Activated naive CD4-positive, alpha-beta T cell treated with anti-CD3 and anti-CD28 coated beads, Interleukin-2, amount 10 ng/mL, durations not matched to agents 7 days and 5 days (primary cell): Measurements from ENCODE around the gene PRKAG2.

Experiments used
- CTCF ChIA-PET: fragments of 350-600 bp; sonication (Branson Sonifier 250); formaldehyde crosslinking; loops from one replicate; lab custom pipeline; 2021; ENCODE audit warnings: antibody characterized with exemption; lab: Charles Lee
- DNase-seq: peaks from one replicate; pipeline ENCODE4 v3.0.0-alpha.2; 2020
- H3K27ac Mint-ChIP-seq: one replicate; pipeline ENCODE4 v1.8.0; 2021; ENCODE audit warnings: mild to moderate bottlenecking, moderate library complexity, mixed read lengths
- H3K27me3 Mint-ChIP-seq: one replicate; pipeline ENCODE4 v1.8.0; 2021; ENCODE audit warnings: mild to moderate bottlenecking, mixed read lengths
- H3K36me3 Mint-ChIP-seq: one replicate; pipeline ENCODE4 v1.8.0; 2021; ENCODE audit warnings: mixed read lengths
- H3K4me1 Mint-ChIP-seq: one replicate; pipeline ENCODE4 v1.8.0; 2021; ENCODE audit warnings: mixed read lengths
- H3K4me3 Mint-ChIP-seq: one replicate; pipeline ENCODE4 v1.8.0; 2021; ENCODE audit warnings: mild to moderate bottlenecking, moderate library complexity, mixed read lengths
- H3K9me3 Mint-ChIP-seq: one replicate; pipeline ENCODE4 v1.8.0; 2021; ENCODE audit warnings: mixed read lengths

Gene PRKAG2

GRCh38 chr7:151597541-151598444, 279.1 kb downstream of the PRKAG2 start:
- H3K9me3 Mint-ChIP-seq: no peaks in the 10 kb centered on the region
- CTCF ChIA-PET: no interaction called here
- H3K27ac Mint-ChIP-seq: no peak overlapping the region
- no peaks in the 10 kb centered on the region for H3K27me3 Mint-ChIP-seq
- H3K36me3 Mint-ChIP-seq: no peaks in the 10 kb centered on the region
- DNase-seq: no peak
- no peaks in the 10 kb centered on the region for H3K4me1 Mint-ChIP-seq
- no peak overlapping the region for H3K4me3 Mint-ChIP-seq

DNA sequence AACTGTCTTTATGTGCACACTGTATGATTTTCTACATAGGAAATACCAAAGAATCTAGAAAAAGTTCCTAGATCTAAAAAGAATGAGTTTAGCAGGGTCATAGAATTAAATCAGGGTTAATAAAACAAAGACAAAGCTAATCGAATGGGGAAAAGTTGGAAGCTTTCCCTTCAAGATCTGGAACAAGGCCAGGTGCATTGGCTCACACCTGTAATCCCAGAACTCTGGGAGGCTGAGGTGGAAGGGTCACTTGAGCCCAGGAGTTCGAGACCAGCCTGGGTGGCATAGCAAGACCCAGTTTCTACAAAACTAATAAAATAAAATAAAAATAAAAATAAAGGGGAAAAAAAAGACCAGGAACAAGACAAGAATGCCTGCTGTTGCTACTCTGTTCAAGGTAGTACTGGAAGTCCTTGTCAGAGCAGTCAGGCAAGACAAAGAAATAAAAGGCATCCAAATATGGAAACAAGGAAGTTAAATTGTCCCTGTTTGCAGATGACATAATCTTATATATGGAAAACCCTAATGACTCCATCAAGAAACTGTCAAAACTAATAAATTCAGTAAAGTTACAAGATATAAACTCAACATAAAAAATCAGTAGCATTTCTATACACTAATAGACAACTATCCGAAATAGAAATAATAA, 281.1 kb downstream of the PRKAG2 start:
- H3K27me3 Mint-ChIP-seq: no peaks in the 10 kb centered on the region
- H3K4me3 Mint-ChIP-seq: no peak overlapping the region
- CTCF ChIA-PET: no interaction called here
- no peaks in the 10 kb centered on the region for H3K4me1 Mint-ChIP-seq
- H3K9me3 Mint-ChIP-seq: no peaks in the 10 kb centered on the region
- no peak overlapping the region for H3K27ac Mint-ChIP-seq
- H3K36me3 Mint-ChIP-seq: no peaks in the 10 kb centered on the region
- DNase-seq: no peak

DNA sequence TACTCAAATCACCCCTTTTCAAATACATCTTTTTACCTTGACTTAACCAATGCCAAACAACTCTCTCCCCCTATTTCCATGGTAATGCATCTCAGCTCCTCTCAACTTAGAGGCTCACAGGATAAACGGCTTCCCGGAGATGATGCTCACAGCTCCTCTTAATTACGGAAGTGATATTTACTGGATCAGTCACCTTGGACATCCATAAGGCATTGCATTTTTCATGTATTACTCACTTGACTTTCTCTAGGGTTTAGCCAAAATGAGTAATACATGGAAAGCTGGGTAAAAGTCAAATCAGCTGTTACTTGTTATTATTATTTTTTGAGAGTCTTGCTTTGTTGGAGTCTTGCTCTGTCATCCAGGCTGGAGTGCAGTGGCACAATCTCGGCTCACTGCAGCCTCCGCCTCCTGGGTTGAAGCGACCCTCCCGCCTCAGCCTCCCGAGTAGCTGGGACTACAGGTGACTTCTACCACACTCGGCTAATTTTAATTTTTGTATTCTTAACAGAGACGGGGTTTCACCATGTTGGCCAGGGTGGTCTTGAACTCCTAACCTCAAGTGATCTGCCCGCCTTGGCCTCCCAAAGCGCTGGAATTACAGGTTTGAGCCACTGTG, 283.9 kb downstream of the PRKAG2 start:
- H3K4me1 Mint-ChIP-seq: no peaks in the 10 kb centered on the region
- CTCF ChIA-PET: interaction anchor here (0.9 kb wide), 1 partner anchor 39 kb away, joined by 3 read pairs; no protein-coding TSS in a partner anchor
- H3K27me3 Mint-ChIP-seq: no peaks in the 10 kb centered on the region
- H3K36me3 Mint-ChIP-seq: no peaks in the 10 kb centered on the region
- no peak overlapping the region for H3K27ac Mint-ChIP-seq
- H3K9me3 Mint-ChIP-seq: no peaks in the 10 kb centered on the region
- no peak for DNase-seq
- H3K4me3 Mint-ChIP-seq: no peak overlapping the region

GRCh38 chr7:151592330-151592729, 284.6 kb downstream of the PRKAG2 start:
- DNase-seq: no peak
- Mint-ChIP-seq H3K36me3 (no peaks in the 10 kb centered on the region), H3K9me3 (no peaks in the 10 kb centered on the region), H3K27ac (no peak overlapping the region), H3K27me3 (no peaks in the 10 kb centered on the region), H3K4me1 (no peaks in the 10 kb centered on the region), H3K4me3 (no peak overlapping the region)
- CTCF ChIA-PET: no interaction called here

DNA sequence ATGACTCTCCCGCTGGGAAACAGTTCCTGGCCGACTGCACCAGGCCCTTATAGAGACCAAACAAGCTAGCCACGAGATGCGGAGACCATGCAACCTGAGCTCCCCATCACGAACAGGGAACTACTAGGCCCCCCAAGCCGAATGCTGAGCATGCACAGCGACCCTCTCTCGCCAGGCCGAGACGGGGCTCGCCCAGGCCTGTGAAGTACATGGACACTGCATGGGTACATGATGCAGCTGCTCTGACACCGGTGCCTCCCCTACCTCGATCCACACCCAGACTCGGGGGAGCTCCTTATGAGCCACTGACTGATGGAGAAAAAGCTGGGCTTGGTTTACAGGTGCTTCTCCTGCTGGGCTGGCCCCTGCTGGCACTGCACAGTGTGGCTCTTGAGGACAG, 285.0 kb downstream of the PRKAG2 start:
- no peak overlapping the region for H3K27ac Mint-ChIP-seq
- no peaks in the 10 kb centered on the region for H3K9me3 Mint-ChIP-seq
- no peaks in the 10 kb centered on the region for H3K36me3 Mint-ChIP-seq
- CTCF ChIA-PET: no interaction called here
- DNase-seq: no peak
- no peaks in the 10 kb centered on the region for H3K27me3 Mint-ChIP-seq
- no peaks in the 10 kb centered on the region for H3K4me1 Mint-ChIP-seq
- no peak overlapping the region for H3K4me3 Mint-ChIP-seq

GRCh38 chr7:151590850-151591771, 285.8 kb downstream of the PRKAG2 start:
- no peak overlapping the region for H3K4me3 Mint-ChIP-seq
- DNase-seq: no peak
- no peaks in the 10 kb centered on the region for H3K36me3 Mint-ChIP-seq
- H3K27ac Mint-ChIP-seq: no peak overlapping the region
- CTCF ChIA-PET: no interaction called here
- H3K4me1 Mint-ChIP-seq: no peaks in the 10 kb centered on the region
- H3K27me3 Mint-ChIP-seq: no peaks in the 10 kb centered on the region
- H3K9me3 Mint-ChIP-seq: no peaks in the 10 kb centered on the region

DNA sequence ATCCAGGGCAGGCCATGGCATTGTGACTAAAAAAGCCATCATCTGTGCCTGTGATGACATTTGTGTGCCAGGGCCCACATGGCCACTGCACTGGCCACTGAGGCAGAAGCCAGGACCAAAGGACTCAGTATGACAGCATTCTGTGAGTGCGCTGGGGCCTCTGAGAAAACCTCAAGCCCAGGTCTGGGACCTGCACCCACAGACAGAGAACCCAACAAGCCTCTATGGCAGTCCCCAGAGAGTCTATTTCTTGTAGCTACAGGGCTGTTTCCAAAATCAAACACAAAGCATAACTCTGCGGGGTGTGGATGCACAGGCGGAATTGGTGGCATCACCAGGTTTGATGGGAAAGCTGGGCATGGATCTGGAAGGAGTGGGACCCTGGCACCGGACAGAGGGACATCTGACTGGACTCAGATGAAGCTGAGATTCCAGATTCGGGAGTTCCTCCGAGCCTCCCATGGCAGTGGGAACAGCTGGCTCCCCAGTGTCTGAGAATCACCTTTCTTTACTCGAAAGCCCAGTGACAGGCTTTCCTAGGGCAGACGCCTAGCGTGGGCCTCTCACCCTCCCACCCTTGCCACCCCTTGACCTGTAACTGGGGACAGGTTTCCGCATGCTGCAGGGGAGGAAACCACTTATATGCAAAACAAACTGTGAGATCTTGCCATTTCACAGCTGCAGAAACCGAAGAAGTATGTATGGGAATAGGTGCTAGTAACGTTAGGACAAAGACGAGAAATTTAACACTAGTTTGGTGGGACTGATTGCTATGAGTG, 286.7 kb downstream of the PRKAG2 start:
- Mint-ChIP-seq H3K4me1 (no peaks in the 10 kb centered on the region), H3K27me3 (no peaks in the 10 kb centered on the region), H3K27ac (no peak overlapping the region), H3K36me3 (no peaks in the 10 kb centered on the region), H3K9me3 (no peaks in the 10 kb centered on the region), H3K4me3 (no peak overlapping the region)
- DNase-seq: no peak
- CTCF ChIA-PET: no interaction called here

- CTCF ChIA-PET: no interaction called here
- H3K4me1 Mint-ChIP-seq: no peaks in the 10 kb centered on the region
- no peaks in the 10 kb centered on the region for H3K9me3 Mint-ChIP-seq
- no peak for DNase-seq
- no peaks in the 10 kb centered on the region for H3K36me3 Mint-ChIP-seq
- no peaks in the 10 kb centered on the region for H3K27me3 Mint-ChIP-seq
- H3K4me3 Mint-ChIP-seq: no peak overlapping the region
- no peak overlapping the region for H3K27ac Mint-ChIP-seq
Measured at GRCh38 chr7:151588982-151589381, 287.9 kb downstream of the PRKAG2 start.

- Mint-ChIP-seq H3K27ac (no peak overlapping the region), H3K4me3 (no peak overlapping the region), H3K27me3 (no peaks in the 10 kb centered on the region), H3K9me3 (no peaks in the 10 kb centered on the region), H3K4me1 (no peaks in the 10 kb centered on the region), H3K36me3 (no peaks in the 10 kb centered on the region)
- no peak for DNase-seq
- CTCF ChIA-PET: no interaction called here
Measured at GRCh38 chr7:151586531-151587260, 290.2 kb downstream of the PRKAG2 start.

GRCh38 chr7:151585744-151586393, 291.0 kb downstream of the PRKAG2 start:
- CTCF ChIA-PET: interaction anchor here (0.6 kb wide), 1 partner anchor 424 kb away, joined by 4 read pairs; no protein-coding TSS in a partner anchor
- Mint-ChIP-seq H3K27me3 (no peaks in the 10 kb centered on the region), H3K27ac (no peak overlapping the region), H3K9me3 (no peaks in the 10 kb centered on the region), H3K4me3 (no peak overlapping the region), H3K36me3 (no peaks in the 10 kb centered on the region), H3K4me1 (no peaks in the 10 kb centered on the region)
- DNase-seq: no peak

- no peak overlapping the region for H3K4me3 Mint-ChIP-seq
- H3K27me3 Mint-ChIP-seq: no peaks in the 10 kb centered on the region
- CTCF ChIA-PET: no interaction called here
- H3K4me1 Mint-ChIP-seq: no peaks in the 10 kb centered on the region
- H3K27ac Mint-ChIP-seq: no peak overlapping the region
- H3K36me3 Mint-ChIP-seq: peaks cover 10% of the 10 kb centered on the region
- H3K9me3 Mint-ChIP-seq: peaks cover 13% of the 10 kb centered on the region
- no peak for DNase-seq
Measured at GRCh38 chr7:151581741-151582140, 295.2 kb downstream of the PRKAG2 start.

- Mint-ChIP-seq H3K9me3 (peaks cover 13% of the 10 kb centered on the region), H3K4me1 (no peaks in the 10 kb centered on the region), H3K36me3 (peaks cover 15% of the 10 kb centered on the region), H3K27ac (no peak overlapping the region), H3K27me3 (no peaks in the 10 kb centered on the region), H3K4me3 (no peak overlapping the region)
- no peak for DNase-seq
- CTCF ChIA-PET: no interaction called here
Measured at GRCh38 chr7:151579644-151580043, 297.3 kb downstream of the PRKAG2 start.
